HEK293 (cell line): ENCODE results near the gene ARHGAP26.

Source experiments
- CTCF ChIA-PET: fragments of 350-600 bp; formaldehyde crosslinking; extraction: SDS; loops from one replicate; lab custom pipeline; 2021; ENCODE audit warnings: antibody characterized with exemption; lab: Yijun Ruan, JAX
- POLR2A ChIA-PET: fragments of 300-600 bp; formaldehyde crosslinking; extraction: SDS; loops from one replicate; lab custom pipeline; 2020; ENCODE audit warnings: antibody characterized with exemption, inconsistent platforms; lab: Yijun Ruan, JAX
- H3K27ac ChIP-seq: fragments of 200-500 bp; sonication (Bioruptor generic); 2 replicates; pipeline ENCODE4 v1.5.1; 2014; ENCODE audit warnings: low read depth, low read length, control low read depth, inconsistent platforms; ENCODE audit errors: extremely low read depth
- H3K36me3 ChIP-seq, 2 experiments: fragments of 200-500 bp in 1 of 2; sonication (Bioruptor generic) in 1 of 2; 1 replicate in 1 of 2; 2 replicates in 1 of 2; pipeline ENCODE4 v1.5.1; 2014 to 2017; ENCODE audit warnings: inconsistent platforms in 2 of 2, low read length in 2 of 2; ENCODE audit not compliant: control insufficient read depth in 2 of 2, insufficient read depth in 1 of 2
- H3K4me1 ChIP-seq: fragments of 200-500 bp; sonication (Bioruptor generic); 2 replicates; pipeline ENCODE4 v1.5.1; 2014; ENCODE audit warnings: mild to moderate bottlenecking, low read length, inconsistent platforms; ENCODE audit not compliant: control insufficient read depth, insufficient read depth
- H3K4me3 ChIP-seq: 2 replicates; pipeline ENCODE4 v1.5.1; 2011; ENCODE audit warnings: low read depth, mild to moderate bottlenecking, control low read depth, low read length, moderate library complexity
- H3K9me3 ChIP-seq: fragments of 200-500 bp; sonication (Bioruptor generic); 2 replicates; pipeline ENCODE4 v1.5.1; 2014; ENCODE audit warnings: low read depth, low read length, inconsistent platforms; ENCODE audit not compliant: control insufficient read depth, insufficient read depth
- GLIS1 ChIP-seq: fragments of 450-650 bp; formaldehyde crosslinking; IDR thresholded peaks from 2 replicates; pipeline ENCODE4 v1.5.1; 2016; ENCODE audit warnings: missing biosample characterization, missing genetic modification characterization
- IKZF3 ChIP-seq: fragments of 450-650 bp; IDR thresholded peaks from 2 replicates; pipeline ENCODE4 v1.5.0; 2018; ENCODE audit warnings: missing biosample characterization, mild to moderate bottlenecking, missing genetic modification characterization, moderate library complexity
- KLF10 ChIP-seq: fragments of 450-650 bp; IDR thresholded peaks from 2 replicates; pipeline ENCODE4 v1.5.1; 2018; ENCODE audit warnings: missing biosample characterization, mild to moderate bottlenecking, missing genetic modification characterization
- SCRT1 ChIP-seq: fragments of 450-650 bp; formaldehyde crosslinking; IDR thresholded peaks from 2 replicates; pipeline ENCODE4 v1.5.1; 2016; ENCODE audit warnings: missing biosample characterization, missing genetic modification characterization, borderline replicate concordance
- TRIM28 ChIP-seq: IDR thresholded peaks from 2 replicates; pipeline ENCODE4 v1.6.1; 2011; ENCODE audit warnings: low read length, control low read depth, borderline replicate concordance
- ZBTB48 ChIP-seq: fragments of 450-650 bp; formaldehyde crosslinking; IDR thresholded peaks from 2 replicates; pipeline ENCODE4 v1.5.1; 2016; ENCODE audit warnings: missing biosample characterization, missing genetic modification characterization
- ZFHX2 ChIP-seq: fragments of 450-650 bp; formaldehyde crosslinking; conservative IDR thresholded peaks from 2 replicates; pipeline ENCODE4 v1.5.1; 2016; ENCODE audit warnings: missing biosample characterization, missing genetic modification characterization
- ZNF112 ChIP-seq: fragments of 450-650 bp; formaldehyde crosslinking; IDR thresholded peaks from 2 replicates; pipeline ENCODE4 v1.5.0; 2017; ENCODE audit warnings: missing biosample characterization, missing genetic modification characterization
- ZNF169 ChIP-seq: fragments of 450-650 bp; formaldehyde crosslinking; IDR thresholded peaks from 2 replicates; pipeline ENCODE4 v1.5.1; 2016; ENCODE audit warnings: missing biosample characterization, missing genetic modification characterization
- ZNF174 ChIP-seq: fragments of 450-650 bp; formaldehyde crosslinking; IDR thresholded peaks from 2 replicates; pipeline ENCODE4 v1.5.0; 2017; ENCODE audit warnings: missing biosample characterization, mild to moderate bottlenecking, missing genetic modification characterization
- ZNF223 ChIP-seq: fragments of 450-650 bp; formaldehyde crosslinking; IDR thresholded peaks from 2 replicates; pipeline ENCODE4 v1.5.1; 2016; ENCODE audit warnings: missing biosample characterization, missing genetic modification characterization
- ZNF350 ChIP-seq: fragments of 450-650 bp; formaldehyde crosslinking; IDR thresholded peaks from 2 replicates; pipeline ENCODE4 v1.5.0; 2017; ENCODE audit warnings: missing biosample characterization, mild to moderate bottlenecking, missing genetic modification characterization
- ZNF366 ChIP-seq: fragments of 450-650 bp; formaldehyde crosslinking; conservative IDR thresholded peaks from 2 replicates; pipeline ENCODE4 v1.5.1; 2016; ENCODE audit warnings: missing biosample characterization, missing genetic modification characterization
- ZNF555 ChIP-seq: fragments of 450-650 bp; formaldehyde crosslinking; conservative IDR thresholded peaks from 2 replicates; pipeline ENCODE4 v1.5.1; 2017; ENCODE audit warnings: missing biosample characterization, mild to moderate bottlenecking, missing genetic modification characterization, inconsistent platforms
- ZNF623 ChIP-seq: fragments of 450-650 bp; formaldehyde crosslinking; IDR thresholded peaks from 2 replicates; pipeline ENCODE4 v1.5.1; 2016; ENCODE audit warnings: missing biosample characterization, missing genetic modification characterization
- ZNF707 ChIP-seq: fragments of 450-650 bp; formaldehyde crosslinking; IDR thresholded peaks from 2 replicates; pipeline ENCODE4 v1.5.1; 2016; ENCODE audit warnings: missing biosample characterization, missing genetic modification characterization
- ZNF76 ChIP-seq: fragments of 450-650 bp; formaldehyde crosslinking; IDR thresholded peaks from 2 replicates; pipeline ENCODE4; 2016; ENCODE audit warnings: low read depth, missing biosample characterization, missing genetic modification characterization, borderline replicate concordance
- ZNF830 ChIP-seq: fragments of 450-650 bp; IDR thresholded peaks from 2 replicates; pipeline ENCODE4 v1.5.0; 2018; ENCODE audit warnings: missing biosample characterization, missing genetic modification characterization, low read depth, mild to moderate bottlenecking, moderate library complexity
- TF ChIP-seq, protein P1 (sequence below): fragments of 450-650 bp; formaldehyde crosslinking; IDR thresholded peaks from 2 replicates; pipeline ENCODE4 v1.5.1; 2016; ENCODE audit warnings: missing biosample characterization, missing genetic modification characterization
- TF ChIP-seq, protein P2 (sequence below): fragments of 450-650 bp; formaldehyde crosslinking; IDR thresholded peaks from 2 replicates; pipeline ENCODE4 v1.5.1; 2016; ENCODE audit warnings: missing biosample characterization, missing genetic modification characterization, borderline replicate concordance
- TF ChIP-seq, protein P3 (sequence below): fragments of 450-650 bp; formaldehyde crosslinking; IDR thresholded peaks from 2 replicates; pipeline ENCODE4 v1.5.1; 2016; ENCODE audit warnings: missing biosample characterization, missing genetic modification characterization
- TF ChIP-seq, protein P4 (sequence below): fragments of 450-650 bp; formaldehyde crosslinking; IDR thresholded peaks from 2 replicates; pipeline ENCODE4 v1.5.1; 2016; ENCODE audit warnings: missing biosample characterization, missing genetic modification characterization
- TF ChIP-seq, protein P5 (sequence below): fragments of 450-650 bp; formaldehyde crosslinking; IDR thresholded peaks from 2 replicates; pipeline ENCODE4 v1.5.1; 2016; ENCODE audit warnings: missing biosample characterization, missing genetic modification characterization, low read depth

ARHGAP26 gene

DNA sequence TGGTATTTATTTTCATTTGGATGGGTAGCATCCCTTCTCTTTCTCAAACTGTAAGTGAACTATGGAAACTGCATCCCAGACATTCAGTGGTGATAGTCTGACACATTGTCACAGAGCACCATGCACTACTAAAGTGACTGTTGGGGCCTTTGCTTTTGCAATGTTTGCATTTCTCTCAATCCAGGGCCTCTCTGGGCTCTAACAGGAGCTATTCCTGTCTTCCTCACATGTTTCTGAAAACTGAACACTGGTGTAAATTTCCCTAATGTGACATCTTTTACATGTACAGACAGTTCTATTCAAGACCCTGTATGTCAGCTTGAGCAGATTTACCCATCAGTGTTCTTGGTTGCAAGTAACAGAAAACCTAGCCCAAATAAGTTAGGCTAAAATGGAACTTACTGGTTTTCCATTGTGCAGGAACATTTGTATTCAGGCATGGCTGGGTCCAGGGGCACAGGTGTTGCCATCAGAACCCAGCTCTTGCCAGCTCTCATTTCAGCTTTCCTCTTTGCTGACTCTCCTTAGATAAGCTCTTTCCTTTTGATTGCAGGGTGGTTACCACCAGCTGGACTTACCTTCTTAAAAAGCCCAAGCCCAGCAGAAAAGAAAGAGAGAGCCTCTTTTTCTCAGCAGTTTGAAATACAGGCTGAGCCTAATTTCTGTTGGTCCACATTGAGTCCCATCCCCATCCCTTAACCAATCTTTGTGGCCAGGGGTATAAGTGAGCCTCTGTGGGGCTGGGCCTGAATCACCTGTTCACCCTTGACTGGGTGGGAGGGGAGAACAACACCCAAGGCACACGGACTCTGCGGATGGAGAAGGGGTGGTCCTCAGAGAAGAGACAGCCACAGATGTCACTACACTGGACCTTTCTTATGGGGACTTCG, 399.0 kb downstream of the ARHGAP26 start (continued):
- TF ChIP-seq, protein P1, sequence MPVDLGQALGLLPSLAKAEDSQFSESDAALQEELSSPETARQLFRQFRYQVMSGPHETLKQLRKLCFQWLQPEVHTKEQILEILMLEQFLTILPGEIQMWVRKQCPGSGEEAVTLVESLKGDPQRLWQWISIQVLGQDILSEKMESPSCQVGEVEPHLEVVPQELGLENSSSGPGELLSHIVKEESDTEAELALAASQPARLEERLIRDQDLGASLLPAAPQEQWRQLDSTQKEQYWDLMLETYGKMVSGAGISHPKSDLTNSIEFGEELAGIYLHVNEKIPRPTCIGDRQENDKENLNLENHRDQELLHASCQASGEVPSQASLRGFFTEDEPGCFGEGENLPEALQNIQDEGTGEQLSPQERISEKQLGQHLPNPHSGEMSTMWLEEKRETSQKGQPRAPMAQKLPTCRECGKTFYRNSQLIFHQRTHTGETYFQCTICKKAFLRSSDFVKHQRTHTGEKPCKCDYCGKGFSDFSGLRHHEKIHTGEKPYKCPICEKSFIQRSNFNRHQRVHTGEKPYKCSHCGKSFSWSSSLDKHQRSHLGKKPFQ: no peak
- TF ChIP-seq ZNF555 (tag by site-specific recombination) (no peak), ZBTB48 (no peak), ZNF623 (tag by site-specific recombination) (no peak), ZFHX2 (no peak), GLIS1 (tag by site-specific recombination) (no peak), TRIM28 (no peak), KLF10 (tag by site-specific recombination) (no peak)
- TF ChIP-seq, protein P2, sequence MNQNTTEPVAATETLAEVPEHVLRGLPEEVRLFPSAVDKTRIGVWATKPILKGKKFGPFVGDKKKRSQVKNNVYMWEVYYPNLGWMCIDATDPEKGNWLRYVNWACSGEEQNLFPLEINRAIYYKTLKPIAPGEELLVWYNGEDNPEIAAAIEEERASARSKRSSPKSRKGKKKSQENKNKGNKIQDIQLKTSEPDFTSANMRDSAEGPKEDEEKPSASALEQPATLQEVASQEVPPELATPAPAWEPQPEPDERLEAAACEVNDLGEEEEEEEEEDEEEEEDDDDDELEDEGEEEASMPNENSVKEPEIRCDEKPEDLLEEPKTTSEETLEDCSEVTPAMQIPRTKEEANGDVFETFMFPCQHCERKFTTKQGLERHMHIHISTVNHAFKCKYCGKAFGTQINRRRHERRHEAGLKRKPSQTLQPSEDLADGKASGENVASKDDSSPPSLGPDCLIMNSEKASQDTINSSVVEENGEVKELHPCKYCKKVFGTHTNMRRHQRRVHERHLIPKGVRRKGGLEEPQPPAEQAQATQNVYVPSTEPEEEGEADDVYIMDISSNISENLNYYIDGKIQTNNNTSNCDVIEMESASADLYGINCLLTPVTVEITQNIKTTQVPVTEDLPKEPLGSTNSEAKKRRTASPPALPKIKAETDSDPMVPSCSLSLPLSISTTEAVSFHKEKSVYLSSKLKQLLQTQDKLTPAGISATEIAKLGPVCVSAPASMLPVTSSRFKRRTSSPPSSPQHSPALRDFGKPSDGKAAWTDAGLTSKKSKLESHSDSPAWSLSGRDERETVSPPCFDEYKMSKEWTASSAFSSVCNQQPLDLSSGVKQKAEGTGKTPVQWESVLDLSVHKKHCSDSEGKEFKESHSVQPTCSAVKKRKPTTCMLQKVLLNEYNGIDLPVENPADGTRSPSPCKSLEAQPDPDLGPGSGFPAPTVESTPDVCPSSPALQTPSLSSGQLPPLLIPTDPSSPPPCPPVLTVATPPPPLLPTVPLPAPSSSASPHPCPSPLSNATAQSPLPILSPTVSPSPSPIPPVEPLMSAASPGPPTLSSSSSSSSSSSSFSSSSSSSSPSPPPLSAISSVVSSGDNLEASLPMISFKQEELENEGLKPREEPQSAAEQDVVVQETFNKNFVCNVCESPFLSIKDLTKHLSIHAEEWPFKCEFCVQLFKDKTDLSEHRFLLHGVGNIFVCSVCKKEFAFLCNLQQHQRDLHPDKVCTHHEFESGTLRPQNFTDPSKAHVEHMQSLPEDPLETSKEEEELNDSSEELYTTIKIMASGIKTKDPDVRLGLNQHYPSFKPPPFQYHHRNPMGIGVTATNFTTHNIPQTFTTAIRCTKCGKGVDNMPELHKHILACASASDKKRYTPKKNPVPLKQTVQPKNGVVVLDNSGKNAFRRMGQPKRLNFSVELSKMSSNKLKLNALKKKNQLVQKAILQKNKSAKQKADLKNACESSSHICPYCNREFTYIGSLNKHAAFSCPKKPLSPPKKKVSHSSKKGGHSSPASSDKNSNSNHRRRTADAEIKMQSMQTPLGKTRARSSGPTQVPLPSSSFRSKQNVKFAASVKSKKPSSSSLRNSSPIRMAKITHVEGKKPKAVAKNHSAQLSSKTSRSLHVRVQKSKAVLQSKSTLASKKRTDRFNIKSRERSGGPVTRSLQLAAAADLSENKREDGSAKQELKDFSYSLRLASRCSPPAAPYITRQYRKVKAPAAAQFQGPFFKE (tag by site-specific recombination): no peak

DNA sequence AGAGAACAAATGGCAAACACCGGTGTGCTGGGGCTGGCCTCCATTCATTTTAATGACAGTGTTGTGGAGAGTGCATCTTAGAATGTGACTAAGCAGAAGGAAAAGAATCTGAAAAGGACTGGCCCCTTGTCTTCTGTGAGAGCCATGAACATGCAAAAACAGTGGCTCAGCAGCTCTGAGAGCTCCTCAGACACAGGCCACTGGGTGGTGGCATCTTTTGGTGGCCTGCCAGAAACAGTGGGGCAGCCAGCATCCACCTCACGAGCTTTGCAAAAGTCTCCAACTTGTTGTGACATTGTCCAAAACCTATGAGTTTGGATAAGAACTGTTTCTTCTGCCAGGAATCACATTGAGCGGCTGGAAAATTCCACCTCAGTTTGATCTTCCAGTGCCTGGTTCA, 399.9 kb downstream of the ARHGAP26 start:
- Histone ChIP-seq H3K36me3 (no peaks in the 10 kb centered on the region), H3K4me3 (no peak overlapping the region), H3K27ac (no peak overlapping the region), H3K9me3 (no peaks in the 10 kb centered on the region), H3K4me1 (no peaks in the 10 kb centered on the region)
- ChIA-PET CTCF (no interaction called here), POLR2A (no interaction called here)
- TF ChIP-seq ZNF174 (tag by site-specific recombination) (no peak), ZNF350 (no peak), ZNF223 (tag by site-specific recombination) (no peak), ZNF169 (tag by site-specific recombination) (no peak), ZNF830 (no peak), ZNF707 (tag by site-specific recombination) (no peak), SCRT1 (tag by site-specific recombination) (no peak), ZNF76 (no peak), ZNF366 (tag by site-specific recombination) (no peak), ZNF112 (tag by site-specific recombination) (no peak), IKZF3 (tag by site-specific recombination) (no peak)
- TF ChIP-seq, protein P3, sequence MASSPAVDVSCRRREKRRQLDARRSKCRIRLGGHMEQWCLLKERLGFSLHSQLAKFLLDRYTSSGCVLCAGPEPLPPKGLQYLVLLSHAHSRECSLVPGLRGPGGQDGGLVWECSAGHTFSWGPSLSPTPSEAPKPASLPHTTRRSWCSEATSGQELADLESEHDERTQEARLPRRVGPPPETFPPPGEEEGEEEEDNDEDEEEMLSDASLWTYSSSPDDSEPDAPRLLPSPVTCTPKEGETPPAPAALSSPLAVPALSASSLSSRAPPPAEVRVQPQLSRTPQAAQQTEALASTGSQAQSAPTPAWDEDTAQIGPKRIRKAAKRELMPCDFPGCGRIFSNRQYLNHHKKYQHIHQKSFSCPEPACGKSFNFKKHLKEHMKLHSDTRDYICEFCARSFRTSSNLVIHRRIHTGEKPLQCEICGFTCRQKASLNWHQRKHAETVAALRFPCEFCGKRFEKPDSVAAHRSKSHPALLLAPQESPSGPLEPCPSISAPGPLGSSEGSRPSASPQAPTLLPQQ: no peak
- TF ChIP-seq, protein P4, sequence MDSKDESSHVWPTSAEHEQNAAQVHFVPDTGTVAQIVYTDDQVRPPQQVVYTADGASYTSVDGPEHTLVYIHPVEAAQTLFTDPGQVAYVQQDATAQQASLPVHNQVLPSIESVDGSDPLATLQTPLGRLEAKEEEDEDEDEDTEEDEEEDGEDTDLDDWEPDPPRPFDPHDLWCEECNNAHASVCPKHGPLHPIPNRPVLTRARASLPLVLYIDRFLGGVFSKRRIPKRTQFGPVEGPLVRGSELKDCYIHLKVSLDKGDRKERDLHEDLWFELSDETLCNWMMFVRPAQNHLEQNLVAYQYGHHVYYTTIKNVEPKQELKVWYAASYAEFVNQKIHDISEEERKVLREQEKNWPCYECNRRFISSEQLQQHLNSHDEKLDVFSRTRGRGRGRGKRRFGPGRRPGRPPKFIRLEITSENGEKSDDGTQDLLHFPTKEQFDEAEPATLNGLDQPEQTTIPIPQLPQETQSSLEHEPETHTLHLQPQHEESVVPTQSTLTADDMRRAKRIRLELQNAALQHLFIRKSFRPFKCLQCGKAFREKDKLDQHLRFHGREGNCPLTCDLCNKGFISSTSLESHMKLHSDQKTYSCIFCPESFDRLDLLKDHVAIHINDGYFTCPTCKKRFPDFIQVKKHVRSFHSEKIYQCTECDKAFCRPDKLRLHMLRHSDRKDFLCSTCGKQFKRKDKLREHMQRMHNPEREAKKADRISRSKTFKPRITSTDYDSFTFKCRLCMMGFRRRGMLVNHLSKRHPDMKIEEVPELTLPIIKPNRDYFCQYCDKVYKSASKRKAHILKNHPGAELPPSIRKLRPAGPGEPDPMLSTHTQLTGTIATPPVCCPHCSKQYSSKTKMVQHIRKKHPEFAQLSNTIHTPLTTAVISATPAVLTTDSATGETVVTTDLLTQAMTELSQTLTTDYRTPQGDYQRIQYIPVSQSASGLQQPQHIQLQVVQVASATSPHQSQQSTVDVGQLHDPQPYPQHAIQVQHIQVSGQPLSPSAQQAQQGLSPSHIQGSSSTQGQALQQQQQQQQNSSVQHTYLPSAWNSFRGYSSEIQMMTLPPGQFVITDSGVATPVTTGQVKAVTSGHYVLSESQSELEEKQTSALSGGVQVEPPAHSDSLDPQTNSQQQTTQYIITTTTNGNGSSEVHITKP (tag by site-specific recombination): no peak
- TF ChIP-seq, protein P5, sequence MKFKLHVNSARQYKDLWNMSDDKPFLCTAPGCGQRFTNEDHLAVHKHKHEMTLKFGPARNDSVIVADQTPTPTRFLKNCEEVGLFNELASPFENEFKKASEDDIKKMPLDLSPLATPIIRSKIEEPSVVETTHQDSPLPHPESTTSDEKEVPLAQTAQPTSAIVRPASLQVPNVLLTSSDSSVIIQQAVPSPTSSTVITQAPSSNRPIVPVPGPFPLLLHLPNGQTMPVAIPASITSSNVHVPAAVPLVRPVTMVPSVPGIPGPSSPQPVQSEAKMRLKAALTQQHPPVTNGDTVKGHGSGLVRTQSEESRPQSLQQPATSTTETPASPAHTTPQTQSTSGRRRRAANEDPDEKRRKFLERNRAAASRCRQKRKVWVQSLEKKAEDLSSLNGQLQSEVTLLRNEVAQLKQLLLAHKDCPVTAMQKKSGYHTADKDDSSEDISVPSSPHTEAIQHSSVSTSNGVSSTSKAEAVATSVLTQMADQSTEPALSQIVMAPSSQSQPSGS (tag by site-specific recombination): no peak
